CD4-positive, alpha-beta T cell (primary cell): ENCODE measurements around the gene CABP4. TPM values are rescaled to one million over a fixed set of nuclear protein-coding genes. Genes with fewer than 3 reads are reported as not detected.
A peak's percentile ranks its signal among the peaks of the same experiment; 100 is the strongest.

ENCODE experiments used
- ATAC-seq: fragments of 200-7000 bp; cut with Tn5 transposase; one replicate; pipeline ENCODE4 v1.10.0; 2022; ENCODE audit warnings: mild to moderate bottlenecking; ENCODE audit not compliant: poor library complexity
- CTCF ChIA-PET: fragments of 350-600 bp; sonication (Branson Sonifier 250); formaldehyde crosslinking; loops from one replicate; lab custom pipeline; 2021; ENCODE audit warnings: antibody characterized with exemption, inconsistent platforms; lab: Charles Lee
- POLR2A ChIA-PET: fragments of 350-600 bp; sonication (Branson Sonifier 250); formaldehyde crosslinking; loops from one replicate; lab custom pipeline; 2021; ENCODE audit warnings: antibody characterized with exemption, inconsistent platforms; lab: Charles Lee
- DNase-seq, 14 experiments: peaks; one replicate each; pipeline ENCODE4 v3.0.0-alpha.2; 2013 to 2020; ENCODE audit warnings: mixed read lengths in 2 of 14
- H3K27ac ChIP-seq, 2 donors: one replicate each; pipeline versions ENCODE4 v1.5.1 to v1.7.0; 2013; ENCODE audit warnings: low read length in 2 of 2, low read depth in 1 of 2, mild to moderate bottlenecking in 1 of 2
- H3K27me3 ChIP-seq, 2 experiments: 1 replicate in 1 of 2; 2 replicates in 1 of 2; pipeline versions ENCODE4 v1.6.1 to v1.7.0; 2013; ENCODE audit warnings: low read length in 2 of 2, control low read depth in 1 of 2, mild to moderate bottlenecking in 1 of 2, moderate library complexity in 1 of 2; ENCODE audit not compliant: insufficient read depth in 2 of 2, control insufficient read depth in 1 of 2
- H3K36me3 ChIP-seq: one replicate; pipeline ENCODE4 v1.6.1; 2013; ENCODE audit warnings: low read length, control low read depth; ENCODE audit not compliant: insufficient read depth
- H3K4me1 ChIP-seq: one replicate; pipeline ENCODE4 v1.6.1; 2013; ENCODE audit warnings: low read length, control low read depth; ENCODE audit not compliant: insufficient read depth
- H3K4me3 ChIP-seq: one replicate; pipeline ENCODE4 v1.5.1; 2013; ENCODE audit warnings: mild to moderate bottlenecking, low read length, moderate library complexity
- H3K9me3 ChIP-seq, 2 experiments: 1 replicate in 1 of 2; 2 replicates in 1 of 2; pipeline versions ENCODE4 v1.6.1 to v1.7.0; 2013; ENCODE audit warnings: low read length in 2 of 2, mild to moderate bottlenecking in 2 of 2, control low read depth in 1 of 2, moderate library complexity in 1 of 2; ENCODE audit not compliant: control insufficient read depth in 1 of 2, insufficient read depth in 1 of 2
- H3K27ac Mint-ChIP-seq: one replicate; pipeline ENCODE4 v1.8.0; 2020; ENCODE audit warnings: mixed read lengths
- H3K27me3 Mint-ChIP-seq: one replicate; pipeline ENCODE4 v1.8.0; 2021; ENCODE audit warnings: mixed read lengths
- H3K36me3 Mint-ChIP-seq: one replicate; pipeline ENCODE4 v1.8.0; 2021; ENCODE audit warnings: low read depth, mixed read lengths
- H3K4me1 Mint-ChIP-seq: one replicate; pipeline ENCODE4 v1.8.0; 2021; ENCODE audit warnings: low read depth, mixed read lengths
- H3K4me3 Mint-ChIP-seq: one replicate; pipeline ENCODE4 v1.8.0; 2020; ENCODE audit warnings: mild to moderate bottlenecking, mixed read lengths
- H3K9me3 Mint-ChIP-seq: one replicate; pipeline ENCODE4 v1.8.0; 2020; ENCODE audit warnings: mixed read lengths
- intact Hi-C, 2 experiments: fragments of 100-400 bp; cut with DNase I in 1 of 2; cut with micrococcal nuclease in 1 of 2; formaldehyde crosslinking; loops; one replicate each; pipeline versions ENCODE4 v1.15.1 to v1.9.0; 2023 to 2025; cut with DNase I, micrococcal nuclease
- total RNA-seq, 174 experiments: library from RNA in 2 of 174; stranded (reverse) in 2 of 174; gene quantifications; one replicate each; pipeline ENCODE4 v1.2.3 and lab custom pipeline; 2021 to 2026
- TF ChIP-seq, protein P1 (sequence below): fragments of 200-600 bp; IDR thresholded peaks from one replicate; pipeline ENCODE4 v1.8.0; 2022; ENCODE audit warnings: antibody characterized with exemption, mild to moderate bottlenecking

Gene CABP4
- total RNA-seq, 2 experiments from 2014 or later: 7.5 to 8.5 TPM

DNA sequence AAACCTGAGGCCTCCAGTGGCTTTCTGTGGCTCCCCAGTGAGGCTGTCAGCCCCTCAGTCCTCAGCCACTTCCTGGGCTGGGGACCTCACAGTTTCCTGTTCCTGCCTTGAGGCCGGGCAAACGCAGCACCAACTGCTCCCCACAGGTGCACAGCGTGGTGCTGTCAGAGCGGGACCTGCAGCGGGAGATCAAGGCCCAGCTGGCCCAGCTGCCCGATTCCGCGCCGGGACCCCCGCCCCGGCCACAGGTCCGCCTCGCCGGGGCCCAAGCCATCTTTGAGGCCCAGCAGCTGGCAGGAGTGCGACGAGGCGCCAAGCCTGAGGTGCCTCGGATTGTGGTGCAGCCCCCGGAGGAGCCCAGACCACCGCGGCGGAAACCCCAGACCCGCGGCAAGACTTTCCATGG lies 45.9 kb upstream of the CABP4 start:
- Histone ChIP-seq H3K36me3 (peaks cover 48% of the 10 kb centered on the region), H3K9me3 (no peaks in the 10 kb centered on the region), H3K4me3 (peak overlapping the region; percentile 100), H3K4me1 (peaks cover 98% of the 10 kb centered on the region), H3K27me3 (no peaks in the 10 kb centered on the region), H3K27ac (peak overlapping the region; percentile 75 to 84)
- ATAC-seq (peak; percentile 62), DNase-seq (peak in 13 of 14 experiments; percentile 45 to 92 (median 76))
- Mint-ChIP-seq H3K36me3 (peaks cover 46% of the 10 kb centered on the region), H3K27me3 (no peaks in the 10 kb centered on the region), H3K27ac (peak overlapping the region; percentile 98), H3K4me3 (peak overlapping the region; percentile 88), H3K9me3 (no peaks in the 10 kb centered on the region), H3K4me1 (peaks cover 91% of the 10 kb centered on the region)
- intact Hi-C loops: loop anchor here in 1 of 2 experiments (2.0 kb wide), 1 partner anchor 28 kb away; the partner anchor contains the start of gene PTPRCAP
- CTCF ChIA-PET: interaction anchor here (1.2 to 1.3 kb wide), 2 partner anchors 8 to 29 kb away, joined by 3 to 6 read pairs; partner anchors contain the start of gene PTPRCAP
- TF ChIP-seq, protein P1, sequence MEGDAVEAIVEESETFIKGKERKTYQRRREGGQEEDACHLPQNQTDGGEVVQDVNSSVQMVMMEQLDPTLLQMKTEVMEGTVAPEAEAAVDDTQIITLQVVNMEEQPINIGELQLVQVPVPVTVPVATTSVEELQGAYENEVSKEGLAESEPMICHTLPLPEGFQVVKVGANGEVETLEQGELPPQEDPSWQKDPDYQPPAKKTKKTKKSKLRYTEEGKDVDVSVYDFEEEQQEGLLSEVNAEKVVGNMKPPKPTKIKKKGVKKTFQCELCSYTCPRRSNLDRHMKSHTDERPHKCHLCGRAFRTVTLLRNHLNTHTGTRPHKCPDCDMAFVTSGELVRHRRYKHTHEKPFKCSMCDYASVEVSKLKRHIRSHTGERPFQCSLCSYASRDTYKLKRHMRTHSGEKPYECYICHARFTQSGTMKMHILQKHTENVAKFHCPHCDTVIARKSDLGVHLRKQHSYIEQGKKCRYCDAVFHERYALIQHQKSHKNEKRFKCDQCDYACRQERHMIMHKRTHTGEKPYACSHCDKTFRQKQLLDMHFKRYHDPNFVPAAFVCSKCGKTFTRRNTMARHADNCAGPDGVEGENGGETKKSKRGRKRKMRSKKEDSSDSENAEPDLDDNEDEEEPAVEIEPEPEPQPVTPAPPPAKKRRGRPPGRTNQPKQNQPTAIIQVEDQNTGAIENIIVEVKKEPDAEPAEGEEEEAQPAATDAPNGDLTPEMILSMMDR: no peak
- POLR2A ChIA-PET: interaction anchor here (0.7 to 3.5 kb wide), 19 partner anchors 9 to 138 kb away, joined by 3 to 136 read pairs (median 13); partner anchors contain the start of genes AIP, CORO1B, POLD4 and PTPRCAP

DNA sequence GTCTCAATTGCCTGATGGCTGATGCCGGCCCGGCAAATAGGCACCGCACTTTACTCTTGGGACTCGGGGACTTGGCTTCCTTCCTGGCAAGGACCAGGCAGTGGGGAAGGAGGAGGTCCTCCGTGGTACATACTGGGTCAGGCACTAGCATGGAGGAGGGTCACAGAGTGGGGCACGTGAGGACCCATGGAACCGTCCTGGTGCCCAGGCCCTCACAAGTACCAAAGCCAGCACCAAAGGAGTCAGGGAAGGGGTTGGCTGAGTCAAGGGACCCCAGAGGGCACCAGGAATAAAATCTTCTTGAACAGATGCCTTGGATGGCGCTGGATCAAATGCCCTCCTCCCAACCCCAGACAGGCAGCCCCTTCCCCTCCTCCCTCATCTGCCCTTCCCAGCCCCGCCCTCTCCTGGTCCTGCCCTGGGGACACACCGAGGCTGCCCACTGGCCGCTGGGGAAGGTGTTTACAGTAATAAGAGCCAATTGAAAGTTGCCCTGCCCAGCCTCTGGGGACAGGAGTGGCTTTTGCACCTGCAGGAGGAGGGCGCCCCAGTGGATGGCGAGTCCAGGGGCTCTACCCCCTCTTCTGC lies 45.3 kb upstream of the CABP4 start:
- DNase-seq (peak in 1 of 14 experiments; percentile 42), ATAC-seq (no peak)
- H3K27ac ChIP-seq: peak overlapping the region; percentile 75 to 84
- H3K36me3 ChIP-seq: peaks cover 48% of the 10 kb centered on the region
- peaks cover 100% of the 10 kb centered on the region for H3K4me1 ChIP-seq
- H3K27me3 ChIP-seq: no peaks in the 10 kb centered on the region
- no peaks in the 10 kb centered on the region for H3K9me3 ChIP-seq
- ChIA-PET CTCF (interaction anchor here (1.2 kb wide), 1 partner anchor 28 kb away, joined by 6 read pairs; the partner anchor contains the start of gene PTPRCAP), POLR2A (interaction anchor here (0.9 to 3.5 kb wide), 14 partner anchors 10 to 138 kb away, joined by 3 to 136 read pairs (median 14); partner anchors contain the start of genes AIP, CORO1B, POLD4 and PTPRCAP)
- TF ChIP-seq, protein P1: no peak
- Mint-ChIP-seq H3K36me3 (peaks cover 40% of the 10 kb centered on the region), H3K9me3 (no peaks in the 10 kb centered on the region), H3K4me1 (peaks cover 86% of the 10 kb centered on the region), H3K27ac (peak overlapping the region; percentile 98), H3K4me3 (peak overlapping the region; percentile 86), H3K27me3 (no peaks in the 10 kb centered on the region)
- intact Hi-C loops: loop anchor here in 1 of 2 experiments (2.0 kb wide), 1 partner anchor 27 kb away; the partner anchor contains the start of gene PTPRCAP
- H3K4me3 ChIP-seq: peak overlapping the region; percentile 100

DNA sequence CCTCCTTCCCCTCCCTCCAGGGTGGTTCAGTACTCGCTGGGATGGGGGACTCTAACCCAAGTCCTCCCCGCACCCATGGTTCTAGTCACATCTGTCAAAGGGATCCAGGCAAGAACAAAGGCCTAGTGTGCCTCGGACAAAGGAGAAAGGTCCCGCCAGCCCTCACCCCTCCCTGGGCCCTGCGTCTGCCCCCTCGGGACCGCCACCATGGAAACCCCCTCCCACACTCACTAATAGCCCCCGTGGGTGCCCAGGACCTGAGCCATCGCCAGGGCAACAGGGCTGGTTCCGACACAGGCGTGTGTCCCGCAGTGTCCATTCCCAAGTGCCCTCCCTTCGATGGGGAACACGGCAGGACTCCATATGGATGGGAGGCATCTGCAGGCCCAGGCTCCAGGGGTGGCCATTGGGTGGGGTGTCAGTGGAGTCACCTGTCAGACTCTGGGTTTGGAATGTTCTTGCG lies 44.8 kb upstream of the CABP4 start:
- Mint-ChIP-seq H3K27ac (peak overlapping the region; percentile 98), H3K9me3 (no peaks in the 10 kb centered on the region), H3K4me3 (peak overlapping the region; percentile 86), H3K36me3 (peaks cover 35% of the 10 kb centered on the region), H3K4me1 (peaks cover 85% of the 10 kb centered on the region), H3K27me3 (no peaks in the 10 kb centered on the region)
- peaks cover 48% of the 10 kb centered on the region for H3K36me3 ChIP-seq
- no peak for ATAC-seq
- no peaks in the 10 kb centered on the region for H3K9me3 ChIP-seq
- no peak for DNase-seq
- TF ChIP-seq, protein P1: no peak
- H3K4me3 ChIP-seq: peak overlapping the region; percentile 100
- H3K4me1 ChIP-seq: peaks cover 100% of the 10 kb centered on the region
- POLR2A ChIA-PET: interaction anchor here (2.0 to 12.5 kb wide), 3 partner anchors 8 to 23 kb away, joined by 21 to 411 read pairs (median 106); partner anchors contain the start of genes PPP1CA, PTPRCAP, RPS6KB2 and TBC1D10C
- intact Hi-C loops: no loop called here
- H3K27me3 ChIP-seq: no peaks in the 10 kb centered on the region
- H3K27ac ChIP-seq: peak overlapping the region; percentile 75 to 84
- CTCF ChIA-PET: no interaction called here
